ENCODE data around the gene OIT3.
A peak's percentile ranks its signal among the peaks of the same experiment; 100 is the strongest.

Gene OIT3

DNA sequence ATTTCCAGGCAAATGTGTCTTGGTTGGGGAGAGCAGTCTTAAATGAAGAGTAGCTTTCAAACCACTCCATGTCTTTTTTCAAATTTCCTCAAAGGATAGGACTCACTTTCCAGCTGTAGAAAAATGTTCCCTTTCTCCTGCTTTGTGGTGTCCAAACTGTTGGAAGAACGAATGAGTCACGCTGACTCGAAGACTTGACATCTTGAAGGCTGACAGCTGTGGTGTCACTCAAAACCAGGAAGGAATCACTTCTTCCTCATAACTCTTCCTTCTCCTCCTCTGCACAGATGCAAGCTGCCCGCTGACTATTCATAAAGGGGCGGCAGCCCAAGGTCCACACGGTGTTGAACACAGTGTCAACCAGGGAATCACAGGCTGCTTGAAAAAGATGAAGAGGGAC lies 41.8 kb downstream of the OIT3 start:
- H3K4me3 ChIP-seq (ENCODE audit: control insufficient read depth, low read depth, low read length) = no peak overlapping the region
- TF ChIP-seq, protein P1, sequence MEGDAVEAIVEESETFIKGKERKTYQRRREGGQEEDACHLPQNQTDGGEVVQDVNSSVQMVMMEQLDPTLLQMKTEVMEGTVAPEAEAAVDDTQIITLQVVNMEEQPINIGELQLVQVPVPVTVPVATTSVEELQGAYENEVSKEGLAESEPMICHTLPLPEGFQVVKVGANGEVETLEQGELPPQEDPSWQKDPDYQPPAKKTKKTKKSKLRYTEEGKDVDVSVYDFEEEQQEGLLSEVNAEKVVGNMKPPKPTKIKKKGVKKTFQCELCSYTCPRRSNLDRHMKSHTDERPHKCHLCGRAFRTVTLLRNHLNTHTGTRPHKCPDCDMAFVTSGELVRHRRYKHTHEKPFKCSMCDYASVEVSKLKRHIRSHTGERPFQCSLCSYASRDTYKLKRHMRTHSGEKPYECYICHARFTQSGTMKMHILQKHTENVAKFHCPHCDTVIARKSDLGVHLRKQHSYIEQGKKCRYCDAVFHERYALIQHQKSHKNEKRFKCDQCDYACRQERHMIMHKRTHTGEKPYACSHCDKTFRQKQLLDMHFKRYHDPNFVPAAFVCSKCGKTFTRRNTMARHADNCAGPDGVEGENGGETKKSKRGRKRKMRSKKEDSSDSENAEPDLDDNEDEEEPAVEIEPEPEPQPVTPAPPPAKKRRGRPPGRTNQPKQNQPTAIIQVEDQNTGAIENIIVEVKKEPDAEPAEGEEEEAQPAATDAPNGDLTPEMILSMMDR (conservative IDR thresholded peaks at IDR 0.05; ENCODE audit: control insufficient read depth, insufficient read depth, low read depth, low read length) = no peak
- DNase-seq (ENCODE audit: low read depth) = peak; percentile 51

DNA sequence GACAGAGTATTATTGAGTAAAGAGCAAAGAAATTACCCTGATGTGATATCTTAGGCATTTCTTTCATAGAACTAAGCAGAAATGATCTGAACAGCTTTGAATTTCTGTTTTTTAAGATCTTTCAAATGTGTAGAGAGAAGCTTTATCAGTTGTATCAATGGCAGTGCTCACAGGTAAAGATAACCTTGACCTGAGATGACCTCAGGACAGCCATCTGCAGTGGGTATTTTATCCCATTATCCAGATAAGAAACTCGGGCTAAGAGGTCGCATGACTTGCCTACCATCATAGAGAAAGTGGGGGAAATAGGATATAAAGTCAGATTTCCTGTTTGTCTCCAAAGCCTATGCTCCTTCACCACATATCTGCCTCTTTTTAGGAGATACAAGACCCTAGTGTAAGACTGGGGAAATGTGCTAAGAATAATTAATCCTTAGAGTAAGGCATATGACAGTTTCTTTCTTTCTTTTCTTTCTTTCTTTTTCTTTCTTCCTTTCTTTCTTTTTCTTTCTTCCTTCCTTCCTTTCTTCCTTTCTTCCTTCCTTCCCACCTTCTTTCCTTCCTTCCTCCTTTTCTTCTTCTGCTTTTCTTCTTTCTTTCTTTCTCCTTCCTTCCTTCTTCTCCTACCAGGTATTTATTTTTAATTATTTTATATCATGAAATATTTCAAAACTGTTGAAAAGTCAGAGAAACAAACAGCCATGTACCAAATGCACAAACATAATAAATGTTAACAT lies 50.1 kb downstream of the OIT3 start:
- no peak for DNase-seq (ENCODE audit: low read depth)
- TF ChIP-seq, protein P1 (conservative IDR thresholded peaks at IDR 0.05; ENCODE audit: control insufficient read depth, insufficient read depth, low read depth, low read length) = no peak

DNA sequence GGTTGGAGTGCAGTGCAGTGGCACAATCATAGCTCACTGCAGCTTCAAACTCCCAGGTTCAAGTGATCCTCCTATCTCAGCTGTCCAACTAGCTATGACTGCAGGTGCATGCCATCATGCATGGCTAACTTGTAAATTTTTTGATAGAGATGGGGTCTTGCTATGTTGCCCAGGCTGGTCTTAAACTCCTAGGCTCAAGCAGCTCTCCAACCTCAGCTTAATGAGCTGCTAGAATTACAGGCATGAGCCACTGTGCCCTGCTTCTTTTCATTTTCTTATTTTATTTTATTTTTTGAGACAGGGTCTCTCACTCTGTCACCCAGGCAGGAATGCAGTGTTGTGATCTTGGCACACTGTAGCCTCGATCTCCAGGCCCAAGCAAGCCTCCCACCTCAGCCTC lies 53.4 kb downstream of the OIT3 start:
- TF ChIP-seq, protein P1 (conservative IDR thresholded peaks at IDR 0.05; ENCODE audit: control insufficient read depth, insufficient read depth, low read depth, low read length) = no peak
- DNase-seq (ENCODE audit: low read depth) = no peak
- H3K4me3 ChIP-seq (ENCODE audit: control insufficient read depth, low read depth, low read length) = no peak overlapping the region

More for the DNA sequence above, 50.1 kb downstream of the OIT3 start:
- no peak overlapping the region for H3K4me3 ChIP-seq (ENCODE audit: control insufficient read depth, low read depth, low read length)

DNA sequence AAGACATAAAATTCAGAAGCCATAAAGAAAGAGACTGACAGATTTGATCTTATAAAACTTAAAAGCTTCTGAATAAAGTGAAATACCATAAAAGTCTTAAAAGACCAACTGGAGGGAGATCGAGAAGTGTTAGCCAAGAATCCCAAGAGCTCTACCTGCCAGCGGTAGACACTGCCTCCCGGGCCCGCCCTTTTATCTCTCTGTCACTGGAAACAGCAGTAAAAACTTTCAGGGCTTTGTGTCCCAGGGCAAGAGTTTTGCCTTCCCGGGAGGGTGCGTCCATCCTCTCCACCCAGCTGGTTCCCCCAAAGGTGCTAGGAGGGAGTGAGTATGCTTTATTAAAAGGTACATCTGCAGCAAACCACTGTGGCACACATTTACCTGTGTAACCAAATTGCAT lies 55.2 kb downstream of the OIT3 start:
- no peak overlapping the region for H3K4me3 ChIP-seq (ENCODE audit: control insufficient read depth, low read depth, low read length)
- DNase-seq (ENCODE audit: low read depth) = no peak
- TF ChIP-seq, protein P1 (conservative IDR thresholded peaks at IDR 0.05; ENCODE audit: control insufficient read depth, insufficient read depth, low read depth, low read length) = no peak

DNA sequence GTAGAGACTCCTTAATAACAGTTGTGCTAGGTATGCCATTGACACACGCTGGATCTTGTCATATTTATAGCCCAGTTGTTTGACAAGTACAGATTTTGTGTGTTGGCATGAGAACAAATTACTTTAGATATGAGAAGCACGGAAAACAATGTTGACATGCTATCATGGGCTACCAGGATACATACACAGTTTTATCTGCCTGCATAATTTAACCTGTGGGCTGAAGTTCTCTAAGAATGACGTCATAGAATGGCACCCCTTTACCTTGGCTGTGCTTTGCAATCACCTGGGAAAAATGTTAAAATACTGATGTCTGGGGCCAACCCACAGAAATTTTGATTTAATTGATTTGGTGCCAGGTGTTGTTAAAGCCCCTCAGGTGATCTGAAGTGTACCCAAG lies 58.2 kb downstream of the OIT3 start:
- TF ChIP-seq, protein P1 (conservative IDR thresholded peaks at IDR 0.05; ENCODE audit: control insufficient read depth, insufficient read depth, low read depth, low read length) = no peak
- no peak overlapping the region for H3K4me3 ChIP-seq (ENCODE audit: control insufficient read depth, low read depth, low read length)
- DNase-seq (ENCODE audit: low read depth) = no peak

DNA sequence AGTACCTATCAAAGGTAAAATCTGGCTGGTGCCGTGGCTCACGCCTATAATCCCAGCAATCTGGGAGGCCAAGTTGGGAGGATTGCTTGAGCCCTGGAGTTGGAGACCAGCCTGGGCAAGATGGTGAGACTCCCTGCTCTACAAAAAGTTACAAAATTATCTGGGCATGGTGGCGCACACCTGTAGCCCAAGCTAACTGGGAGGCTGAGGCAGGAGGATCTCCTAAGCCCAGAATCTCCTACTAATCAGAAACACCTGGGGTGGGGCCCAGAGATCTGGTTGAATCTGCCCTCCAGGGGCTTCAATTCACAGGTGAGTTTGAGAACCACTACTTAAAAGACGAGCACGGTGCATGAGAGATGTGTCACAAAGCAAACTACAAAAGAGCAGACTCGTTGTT lies 58.6 kb downstream of the OIT3 start:
- TF ChIP-seq, protein P1 (conservative IDR thresholded peaks at IDR 0.05; ENCODE audit: control insufficient read depth, insufficient read depth, low read depth, low read length) = no peak
- DNase-seq (ENCODE audit: low read depth) = no peak
- no peak overlapping the region for H3K4me3 ChIP-seq (ENCODE audit: control insufficient read depth, low read depth, low read length)

All from fibroblast of mammary gland (primary cell).